Thoracic aorta (tissue), 2 donors: ENCODE measurements around the gene SMKR1. TPM values are rescaled to one million over a fixed set of nuclear protein-coding genes. Genes with fewer than 3 reads are reported as not detected.

ENCODE experiments used
- ATAC-seq: fragments of 150-250 bp; one replicate; pipeline ENCODE4 v1.8.0; 2017; ENCODE audit warnings: low read depth; ENCODE audit not compliant: insufficient number of reproducible peaks, low FRiP score
- DNase-seq: peaks from one replicate; pipeline ENCODE4 v3.0.0-alpha.2; 2020; ENCODE audit warnings: low spot score
- H3K27ac ChIP-seq, 2 donors: fragments of 200-600 bp; sonication (generic); 1 replicate in 1 of 2; 2 replicates in 1 of 2; pipeline ENCODE4 v1.5.1; 2016; ENCODE audit warnings: mild to moderate bottlenecking in 2 of 2, moderate library complexity in 2 of 2
- H3K27me3 ChIP-seq: fragments of 200-600 bp; sonication (generic); replicated peaks from 2 replicates; pipeline ENCODE4 v1.6.0; 2016; ENCODE audit warnings: mild to moderate bottlenecking; ENCODE audit not compliant: insufficient read depth
- H3K36me3 ChIP-seq: fragments of 200-600 bp; sonication (generic); one replicate; pipeline ENCODE4 v1.5.1; 2016
- H3K4me1 ChIP-seq, 2 donors: fragments of 200-600 bp; sonication (generic); 1 replicate in 1 of 2; 2 replicates in 1 of 2; pipeline versions ENCODE4 v1.5.1 to v1.6.0; 2016; ENCODE audit warnings: low read depth in 2 of 2, mild to moderate bottlenecking in 1 of 2; ENCODE audit not compliant: control insufficient read depth in 1 of 2
- H3K4me3 ChIP-seq: fragments of 200-600 bp; sonication (generic); 2 replicates; pipeline ENCODE4 v1.5.1; 2016; ENCODE audit warnings: mild to moderate bottlenecking
- H3K9me3 ChIP-seq: fragments of 200-600 bp; sonication (generic); 2 replicates; pipeline ENCODE4 v1.5.1; 2016
- total RNA-seq, 2 donors: library from RNA; depleted of rRNA; stranded (reverse); fragments of >200 nt; gene quantifications; one replicate each; pipeline versions ENCODE4 v1.1.0 to v1.2.3, GENCODE V29; 2016
- TF ChIP-seq, protein P1 (sequence below): fragments of 200-600 bp; sonication (generic); IDR thresholded peaks from one replicate; pipeline ENCODE4 v1.5.1; 2019; ENCODE audit warnings: antibody characterized with exemption

SMKR1 gene
- total RNA-seq, 2 donors from 2014 or later = not detected

DNA sequence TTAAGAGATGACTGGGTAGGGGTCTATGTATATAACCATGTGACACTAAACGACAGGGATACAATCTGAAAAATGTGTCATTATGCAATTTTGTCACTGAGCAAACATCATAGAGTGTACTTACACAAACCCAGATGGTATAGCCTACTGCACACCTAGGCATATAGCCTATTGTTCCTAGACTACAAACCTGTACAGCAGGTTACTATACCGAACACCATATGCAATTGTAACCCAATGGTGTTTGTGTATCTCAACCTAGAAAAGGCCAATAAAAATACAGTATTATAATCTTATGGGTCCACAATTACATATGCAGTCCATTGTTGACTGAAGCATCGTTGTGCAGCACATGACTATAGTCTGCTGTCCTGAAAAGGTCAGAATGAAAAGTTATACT, 45.2 kb upstream of the SMKR1 start:
- H3K27ac ChIP-seq = no peak overlapping the region
- no peaks in the 10 kb centered on the region for H3K9me3 ChIP-seq
- DNase-seq (no peak), ATAC-seq (no peak)
- no peaks in the 10 kb centered on the region for H3K27me3 ChIP-seq
- H3K36me3 ChIP-seq = no peaks in the 10 kb centered on the region
- H3K4me1 ChIP-seq = no peaks in the 10 kb centered on the region
- no peak overlapping the region for H3K4me3 ChIP-seq
- TF ChIP-seq, protein P1, sequence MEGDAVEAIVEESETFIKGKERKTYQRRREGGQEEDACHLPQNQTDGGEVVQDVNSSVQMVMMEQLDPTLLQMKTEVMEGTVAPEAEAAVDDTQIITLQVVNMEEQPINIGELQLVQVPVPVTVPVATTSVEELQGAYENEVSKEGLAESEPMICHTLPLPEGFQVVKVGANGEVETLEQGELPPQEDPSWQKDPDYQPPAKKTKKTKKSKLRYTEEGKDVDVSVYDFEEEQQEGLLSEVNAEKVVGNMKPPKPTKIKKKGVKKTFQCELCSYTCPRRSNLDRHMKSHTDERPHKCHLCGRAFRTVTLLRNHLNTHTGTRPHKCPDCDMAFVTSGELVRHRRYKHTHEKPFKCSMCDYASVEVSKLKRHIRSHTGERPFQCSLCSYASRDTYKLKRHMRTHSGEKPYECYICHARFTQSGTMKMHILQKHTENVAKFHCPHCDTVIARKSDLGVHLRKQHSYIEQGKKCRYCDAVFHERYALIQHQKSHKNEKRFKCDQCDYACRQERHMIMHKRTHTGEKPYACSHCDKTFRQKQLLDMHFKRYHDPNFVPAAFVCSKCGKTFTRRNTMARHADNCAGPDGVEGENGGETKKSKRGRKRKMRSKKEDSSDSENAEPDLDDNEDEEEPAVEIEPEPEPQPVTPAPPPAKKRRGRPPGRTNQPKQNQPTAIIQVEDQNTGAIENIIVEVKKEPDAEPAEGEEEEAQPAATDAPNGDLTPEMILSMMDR = no peak

- Histone ChIP-seq H3K9me3 (no peaks in the 10 kb centered on the region), H3K4me3 (no peak overlapping the region), H3K36me3 (no peaks in the 10 kb centered on the region), H3K4me1 (no peaks in the 10 kb centered on the region), H3K27me3 (no peaks in the 10 kb centered on the region), H3K27ac (no peak overlapping the region)
- TF ChIP-seq, protein P1 = no peak
- DNase-seq (no peak), ATAC-seq (no peak)
Observed at GRCh38 chr7:129458171-129458570, 44.2 kb upstream of the SMKR1 start.

DNA sequence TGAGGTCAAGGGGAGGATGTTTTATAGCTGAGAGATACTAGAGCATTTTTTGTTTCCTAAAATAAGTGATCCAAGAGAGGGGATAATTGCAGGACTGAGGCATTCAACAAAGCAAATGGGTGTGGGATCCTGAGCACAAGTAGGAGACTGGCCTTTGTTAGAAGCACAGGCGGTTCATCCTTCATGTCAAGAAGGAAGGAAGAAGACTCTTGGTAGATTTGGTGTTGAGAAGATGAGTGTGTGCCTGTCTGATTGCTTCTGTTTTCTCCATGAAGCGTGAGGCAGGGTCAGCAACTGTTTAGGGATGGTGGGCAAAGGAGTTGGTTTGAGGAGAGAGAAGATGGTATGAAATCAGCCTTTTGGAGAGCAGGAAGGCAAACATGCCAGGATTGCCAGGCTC, 40.5 kb upstream of the SMKR1 start:
- Histone ChIP-seq H3K27me3 (no peaks in the 10 kb centered on the region), H3K9me3 (no peaks in the 10 kb centered on the region), H3K4me3 (no peak overlapping the region), H3K27ac (no peak overlapping the region), H3K4me1 (no peaks in the 10 kb centered on the region), H3K36me3 (no peaks in the 10 kb centered on the region)
- DNase-seq (no peak), ATAC-seq (no peak)
- TF ChIP-seq, protein P1 = no peak

DNA sequence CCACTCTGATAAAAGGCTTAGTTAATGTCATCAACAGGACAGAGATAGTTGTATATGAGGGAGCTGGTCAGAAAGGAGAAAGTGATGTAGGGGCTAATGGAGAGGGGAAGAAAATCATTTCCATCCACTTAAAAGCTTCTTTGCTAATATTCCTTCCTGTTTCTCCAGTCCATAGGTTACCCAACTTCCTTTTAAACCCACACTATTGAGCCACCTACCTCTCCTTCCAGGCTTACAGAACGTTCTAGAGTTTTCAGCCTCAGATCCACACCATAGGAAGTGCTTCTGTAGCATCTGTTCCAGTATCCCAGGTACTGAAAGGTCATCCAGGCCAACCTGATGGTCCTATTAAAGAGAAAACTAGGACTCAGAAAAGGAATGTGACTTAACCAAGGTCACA, 39.9 kb upstream of the SMKR1 start:
- no peaks in the 10 kb centered on the region for H3K36me3 ChIP-seq
- no peaks in the 10 kb centered on the region for H3K4me1 ChIP-seq
- no peak for DNase-seq
- H3K4me3 ChIP-seq = no peak overlapping the region
- H3K27me3 ChIP-seq = no peaks in the 10 kb centered on the region
- TF ChIP-seq, protein P1 = no peak
- no peak for ATAC-seq
- no peaks in the 10 kb centered on the region for H3K9me3 ChIP-seq
- no peak overlapping the region for H3K27ac ChIP-seq

GRCh38 chr7:129464194-129464593, 38.1 kb upstream of the SMKR1 start:
- H3K4me1 ChIP-seq = no peaks in the 10 kb centered on the region
- H3K27ac ChIP-seq = no peak overlapping the region
- ATAC-seq (no peak), DNase-seq (no peak)
- no peak overlapping the region for H3K4me3 ChIP-seq
- no peaks in the 10 kb centered on the region for H3K36me3 ChIP-seq
- TF ChIP-seq, protein P1 = no peak
- H3K27me3 ChIP-seq = no peaks in the 10 kb centered on the region
- H3K9me3 ChIP-seq = no peaks in the 10 kb centered on the region
